ENCODE results near the gene UBE2F. TPM values are rescaled to one million over a fixed set of nuclear protein-coding genes. Genes with fewer than 3 reads are reported as not detected.

The UBE2F gene
- total and polyA plus RNA-seq, 9 donors: 20.3 to 48.4 (median 23.8) TPM

GRCh38 chr2:238009563-238009962 is 42.7 kb downstream of the UBE2F start:
- intact Hi-C loops (cut with DNase I): no loop called here

GRCh38 chr2:238010572-238010971 is 43.8 kb downstream of the UBE2F start:
- H3K4me1 ChIP-seq (ENCODE audit: insufficient read depth): no peaks in the 10 kb centered on the region
- no peak overlapping the region for H3K4me3 ChIP-seq
- H3K36me3 ChIP-seq: no peaks in the 10 kb centered on the region
- no peak for DNase-seq
- H3K27ac ChIP-seq: no peak overlapping the region
- 89 to 96% (median 90%) methylated on average over 1 of the region's 1 CpG for WGBS, 3 donors
- TF ChIP-seq CTCF (IDR thresholded peaks at IDR 0.05): no peak
- TF ChIP-seq POLR2A (IDR thresholded peaks at IDR 0.05): no peak
- no peak for TF ChIP-seq EP300 (IDR thresholded peaks at IDR 0.05)
- no peaks in the 10 kb centered on the region for H3K27me3 ChIP-seq
- intact Hi-C loops (cut with DNase I): no loop called here
- no peaks in the 10 kb centered on the region for H3K9me3 ChIP-seq

More at GRCh38 chr2:238009563-238009962, 42.7 kb downstream of the UBE2F start:
- no peak for TF ChIP-seq EP300 (IDR thresholded peaks at IDR 0.05)
- no peak for TF ChIP-seq CTCF (IDR thresholded peaks at IDR 0.05)
- TF ChIP-seq POLR2A (IDR thresholded peaks at IDR 0.05): no peak
- Histone ChIP-seq H3K27ac (no peak overlapping the region), H3K4me1 (ENCODE audit: insufficient read depth) (no peaks in the 10 kb centered on the region), H3K9me3 (no peaks in the 10 kb centered on the region), H3K4me3 (no peak overlapping the region), H3K27me3 (no peaks in the 10 kb centered on the region), H3K36me3 (no peaks in the 10 kb centered on the region)
- DNase-seq: no peak
- 92 to 97% (median 93%) methylated on average over 2 of the region's 2 CpGs for WGBS, 3 donors

- no peak for DNase-seq
- Histone ChIP-seq H3K4me1 (ENCODE audit: insufficient read depth) (no peaks in the 10 kb centered on the region), H3K9me3 (no peaks in the 10 kb centered on the region), H3K36me3 (no peaks in the 10 kb centered on the region), H3K4me3 (no peak overlapping the region), H3K27ac (no peak overlapping the region), H3K27me3 (no peaks in the 10 kb centered on the region)
- WGBS, 3 donors: 93 to 94% (median 93%) methylated on average over 7 of the region's 7 CpGs
- intact Hi-C loops (cut with DNase I): no loop called here
- no peak for TF ChIP-seq EP300 (IDR thresholded peaks at IDR 0.05)
- TF ChIP-seq CTCF (IDR thresholded peaks at IDR 0.05): no peak
- TF ChIP-seq POLR2A (IDR thresholded peaks at IDR 0.05): no peak
These were observed 47.0 kb downstream of the UBE2F start for GRCh38 chr2:238013806-238014205.

GRCh38 chr2:238015705-238016104 is 48.9 kb downstream of the UBE2F start:
- WGBS, 3 donors: 68 to 91% (median 84%) methylated on average over 4 of the region's 4 CpGs
- H3K27ac ChIP-seq: no peak overlapping the region
- H3K4me3 ChIP-seq: no peak overlapping the region
- no peaks in the 10 kb centered on the region for H3K36me3 ChIP-seq
- DNase-seq: no peak
- H3K9me3 ChIP-seq: no peaks in the 10 kb centered on the region
- no peaks in the 10 kb centered on the region for H3K4me1 ChIP-seq (ENCODE audit: insufficient read depth)
- intact Hi-C loops (cut with DNase I): no loop called here
- TF ChIP-seq EP300 (IDR thresholded peaks at IDR 0.05) (no peak), CTCF (IDR thresholded peaks at IDR 0.05) (no peak), POLR2A (IDR thresholded peaks at IDR 0.05) (no peak)
- H3K27me3 ChIP-seq: no peaks in the 10 kb centered on the region

Measured in ovary (tissue), 9 donors.